ENCODE measurements around the gene TAMALIN.

Gene TAMALIN

DNA sequence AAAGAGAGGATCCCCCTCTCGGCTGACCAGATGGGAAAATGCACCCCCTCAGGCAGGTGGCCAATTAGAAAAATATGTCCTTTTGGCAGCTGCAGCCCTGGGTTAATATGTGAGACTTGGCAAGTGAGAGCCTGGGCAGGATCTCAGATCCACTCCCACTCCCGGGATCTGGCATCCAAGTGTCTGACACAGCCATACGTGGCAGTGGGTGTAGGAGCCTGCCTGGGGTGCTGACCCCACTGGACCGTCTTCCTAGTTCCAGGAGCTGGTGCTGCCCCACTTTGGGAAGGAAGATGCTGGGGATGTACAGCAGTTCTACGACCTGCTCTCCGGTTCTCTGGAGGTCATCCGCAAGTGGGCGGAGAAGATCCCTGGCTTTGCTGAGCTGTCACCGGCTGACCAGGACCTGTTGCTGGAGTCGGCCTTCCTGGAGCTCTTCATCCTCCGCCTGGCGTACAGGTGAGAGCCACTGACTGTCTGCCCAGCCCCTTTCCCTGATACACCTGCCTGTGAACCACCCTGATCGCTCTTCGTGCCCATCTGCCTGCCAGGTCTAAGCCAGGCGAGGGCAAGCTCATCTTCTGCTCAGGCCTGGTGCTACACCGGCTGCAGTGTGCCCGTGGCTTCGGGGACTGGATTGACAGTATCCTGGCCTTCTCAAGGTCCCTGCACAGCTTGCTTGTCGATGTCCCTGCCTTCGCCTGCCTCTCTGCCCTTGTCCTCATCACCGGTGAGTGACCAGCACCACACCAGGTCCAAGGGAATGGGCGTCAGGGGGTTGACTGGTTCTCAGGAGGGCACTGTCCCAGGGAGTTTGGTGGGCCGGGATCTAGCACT is 50.3 kb downstream of the TAMALIN start:
- no peak for DNase-seq

DNA sequence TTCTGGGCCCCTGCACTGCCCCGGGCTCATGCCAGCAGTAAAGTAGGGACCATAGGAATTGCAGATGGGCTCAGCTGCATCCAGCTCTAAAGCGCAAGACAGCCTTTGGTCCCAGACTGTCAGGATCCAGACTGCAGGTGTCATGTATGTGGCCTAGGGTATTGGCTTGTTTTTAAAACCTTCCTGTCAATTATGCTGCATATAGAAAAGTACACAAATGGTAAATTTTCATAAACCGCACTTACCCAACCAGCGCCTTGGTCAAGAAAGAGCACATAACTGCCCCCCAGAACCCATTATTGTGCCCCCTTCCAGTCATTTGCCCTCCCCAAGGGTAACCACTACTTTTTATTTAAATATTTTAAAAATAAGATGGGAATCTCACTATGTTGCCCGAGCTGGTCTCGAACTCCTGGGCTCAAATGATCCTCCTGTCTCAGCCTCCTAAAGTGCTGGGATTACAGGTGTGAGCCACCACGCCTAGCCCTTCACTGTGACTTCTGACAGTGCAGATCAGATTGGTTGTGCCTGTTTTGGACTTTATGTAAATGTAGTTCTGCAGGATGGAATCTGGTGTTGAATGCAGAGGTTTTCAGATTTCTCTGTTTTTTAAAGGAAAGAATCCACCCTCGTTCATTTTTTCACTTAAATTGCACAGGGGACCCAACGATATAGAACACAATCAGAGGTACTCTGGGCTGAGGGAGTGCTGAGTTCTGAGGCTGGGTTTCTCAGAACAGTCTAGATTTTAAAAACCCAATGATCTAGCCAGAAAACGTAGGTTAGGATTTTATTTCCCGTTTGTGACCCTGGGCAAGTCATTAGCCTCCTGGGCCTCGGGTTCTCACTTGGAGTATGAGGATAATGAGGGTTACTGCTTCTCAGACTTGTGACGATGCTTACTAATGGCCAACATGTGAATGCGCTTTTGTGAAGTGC is 51.2 kb downstream of the TAMALIN start:
- DNase-seq = no peak

DNA sequence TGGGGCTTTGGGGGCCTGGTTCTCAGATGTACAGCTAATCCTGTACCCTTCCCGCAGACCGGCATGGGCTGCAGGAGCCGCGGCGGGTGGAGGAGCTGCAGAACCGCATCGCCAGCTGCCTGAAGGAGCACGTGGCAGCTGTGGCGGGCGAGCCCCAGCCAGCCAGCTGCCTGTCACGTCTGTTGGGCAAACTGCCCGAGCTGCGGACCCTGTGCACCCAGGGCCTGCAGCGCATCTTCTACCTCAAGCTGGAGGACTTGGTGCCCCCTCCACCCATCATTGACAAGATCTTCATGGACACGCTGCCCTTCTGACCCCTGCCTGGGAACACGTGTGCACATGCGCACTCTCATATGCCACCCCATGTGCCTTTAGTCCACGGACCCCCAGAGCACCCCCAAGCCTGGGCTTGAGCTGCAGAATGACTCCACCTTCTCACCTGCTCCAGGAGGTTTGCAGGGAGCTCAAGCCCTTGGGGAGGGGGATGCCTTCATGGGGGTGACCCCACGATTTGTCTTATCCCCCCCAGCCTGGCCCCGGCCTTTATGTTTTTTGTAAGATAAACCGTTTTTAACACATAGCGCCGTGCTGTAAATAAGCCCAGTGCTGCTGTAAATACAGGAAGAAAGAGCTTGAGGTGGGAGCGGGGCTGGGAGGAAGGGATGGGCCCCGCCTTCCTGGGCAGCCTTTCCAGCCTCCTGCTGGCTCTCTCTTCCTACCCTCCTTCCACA is 52.0 kb downstream of the TAMALIN start:
- no peak for DNase-seq

DNA sequence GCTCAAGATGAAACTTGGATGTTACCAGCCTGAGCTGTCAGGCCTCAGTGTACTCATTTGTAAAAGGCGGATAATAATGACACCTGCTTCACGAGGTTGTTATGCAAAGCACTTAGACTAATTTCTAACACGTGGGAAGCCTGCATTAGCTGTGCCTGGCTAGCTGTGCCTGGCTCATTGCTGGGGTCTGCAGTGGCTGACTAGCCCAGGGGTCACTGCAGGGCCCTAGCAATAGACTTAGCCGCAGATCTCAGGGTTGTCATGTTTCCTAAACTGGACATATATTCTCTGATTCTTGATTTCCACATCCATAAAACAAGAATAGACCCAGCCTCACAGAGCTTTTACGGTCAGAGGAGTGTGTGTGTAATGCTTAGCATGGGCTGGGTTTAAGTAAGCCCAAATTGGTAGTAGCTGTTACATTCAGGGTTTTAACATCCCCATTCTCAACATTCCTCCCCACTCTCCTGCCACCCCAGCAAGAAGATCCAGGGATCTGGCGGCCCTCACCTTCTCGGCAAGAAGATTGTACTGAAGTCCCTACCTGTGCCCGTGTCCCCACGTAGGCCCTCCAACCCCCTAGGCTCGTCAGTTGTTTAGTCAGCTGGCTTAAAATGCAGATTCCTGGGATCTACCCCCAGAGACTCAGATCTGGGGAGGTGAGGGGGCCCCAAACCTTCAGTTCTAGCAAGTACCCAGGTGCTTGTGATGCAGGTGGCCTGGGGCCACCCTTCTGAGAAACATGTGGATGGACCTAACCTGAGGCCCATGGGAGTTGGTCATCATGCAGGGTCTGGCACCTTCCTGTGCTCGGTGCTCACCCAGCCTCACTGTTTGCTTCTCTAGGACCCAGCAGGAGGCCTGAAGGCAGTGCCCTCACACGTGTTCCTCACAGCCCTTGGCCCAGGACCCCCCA is 53.1 kb downstream of the TAMALIN start:
- DNase-seq = no peak

DNA sequence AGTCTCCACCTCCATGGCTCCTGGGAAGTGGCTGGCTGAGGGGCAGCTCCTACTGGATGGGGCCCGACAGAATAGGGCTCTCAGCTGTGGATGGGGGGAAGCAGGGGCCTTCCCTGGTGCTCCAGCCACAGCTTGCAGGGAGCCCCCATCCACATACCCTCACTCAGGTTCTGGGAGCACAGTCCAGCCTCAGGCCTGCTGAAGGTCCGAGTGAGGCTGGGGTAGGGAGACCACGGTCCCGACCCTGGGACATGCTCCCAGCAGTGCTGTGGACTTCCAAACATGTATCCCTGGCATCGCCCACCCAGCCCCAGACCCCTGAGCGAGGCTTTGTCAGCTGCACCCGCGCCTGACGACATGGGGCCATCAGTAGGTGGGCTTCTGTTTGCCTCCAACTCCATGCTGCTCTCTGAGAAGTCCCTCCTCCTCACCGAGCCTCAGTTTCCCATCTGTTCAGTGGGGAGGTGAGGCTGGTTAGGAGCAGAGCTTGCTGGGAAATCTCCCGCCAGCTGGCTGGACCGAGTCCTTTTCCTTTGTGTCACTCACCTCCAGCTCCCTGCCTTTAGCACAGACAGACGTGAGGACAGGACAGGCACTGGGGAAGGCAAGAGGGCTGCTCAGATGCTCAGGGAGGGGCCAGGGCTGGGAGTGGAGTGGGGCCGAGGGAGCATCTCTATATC is 53.9 kb downstream of the TAMALIN start:
- no peak for DNase-seq

DNA sequence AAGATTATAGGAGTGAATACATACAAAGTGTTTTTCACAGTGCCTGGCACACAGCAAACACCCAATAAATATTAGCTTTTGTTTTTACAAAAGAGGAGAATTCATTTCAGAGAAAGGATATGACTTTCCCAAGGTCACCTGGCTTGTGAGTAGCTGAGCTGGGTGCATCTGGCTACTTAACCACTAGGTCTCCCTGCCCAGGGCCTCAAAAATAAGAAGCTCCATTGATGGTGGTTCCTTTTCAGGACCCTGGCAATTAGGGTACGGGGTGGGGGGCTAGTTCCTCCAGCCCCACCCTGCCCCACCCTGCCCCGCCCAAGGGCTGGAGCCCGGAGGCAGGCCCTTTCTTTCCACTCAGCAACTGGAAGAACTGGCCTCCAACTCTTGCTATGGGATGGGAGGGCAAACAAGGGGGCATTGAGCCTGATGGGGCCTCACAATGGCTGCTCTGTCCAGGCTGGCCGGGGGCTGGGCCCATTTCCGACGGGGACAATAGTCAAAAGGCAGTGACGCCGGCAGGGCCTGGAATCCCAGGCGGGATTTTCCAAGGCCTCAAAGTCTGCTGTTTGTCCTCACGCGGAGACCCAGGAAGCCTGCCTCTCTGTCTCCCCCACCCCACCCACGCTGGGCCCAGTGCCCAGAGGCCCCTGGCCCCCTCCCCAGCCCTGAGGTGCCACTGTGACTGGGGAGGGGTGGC is 54.9 kb downstream of the TAMALIN start:
- no peak for DNase-seq

DNA sequence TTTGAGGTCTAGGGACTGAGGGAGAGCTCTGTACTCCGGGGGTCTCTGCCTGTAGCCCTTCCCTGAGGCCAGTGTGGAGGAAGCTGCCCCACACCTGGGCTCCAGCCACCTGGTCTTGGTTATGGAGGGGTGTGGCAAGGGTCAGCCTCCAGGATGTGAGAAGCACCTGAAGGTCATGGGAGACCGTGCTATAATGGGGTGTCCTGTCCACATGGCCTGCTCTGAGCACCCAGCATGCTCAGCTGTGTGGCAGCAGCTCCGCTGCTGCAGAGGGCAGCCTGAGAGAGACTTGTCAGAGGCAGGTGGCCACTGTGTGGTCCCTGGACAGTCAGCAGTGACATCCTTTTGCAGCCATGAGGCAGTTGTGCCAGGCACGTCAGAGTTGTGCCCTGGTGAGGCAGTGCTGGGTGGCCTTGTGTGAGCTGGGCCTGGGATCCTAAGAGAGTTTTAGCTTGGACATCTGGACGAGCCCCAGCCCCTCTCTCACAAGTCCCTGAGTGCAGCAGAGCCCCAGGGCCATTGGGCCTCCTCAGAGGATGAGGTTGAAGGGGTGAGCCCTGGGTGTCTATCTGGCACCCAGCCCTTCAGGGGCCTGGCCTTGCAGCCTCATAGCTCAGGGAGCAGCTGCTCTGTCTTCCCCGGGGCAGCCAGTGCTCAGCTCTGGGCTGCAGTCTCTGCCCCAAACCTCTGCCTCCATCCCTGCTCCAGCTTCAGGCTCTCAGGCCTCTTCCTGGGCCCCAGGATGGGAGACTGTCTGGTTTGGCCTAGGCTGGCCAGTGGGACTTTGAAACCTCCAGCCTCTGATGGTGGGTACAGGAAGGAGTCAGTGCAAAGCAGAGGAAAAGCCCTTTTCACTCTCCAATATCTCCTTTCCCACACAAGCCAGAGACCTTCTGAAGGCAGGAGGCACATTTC is 55.7 kb downstream of the TAMALIN start:
- no peak for DNase-seq

DNA sequence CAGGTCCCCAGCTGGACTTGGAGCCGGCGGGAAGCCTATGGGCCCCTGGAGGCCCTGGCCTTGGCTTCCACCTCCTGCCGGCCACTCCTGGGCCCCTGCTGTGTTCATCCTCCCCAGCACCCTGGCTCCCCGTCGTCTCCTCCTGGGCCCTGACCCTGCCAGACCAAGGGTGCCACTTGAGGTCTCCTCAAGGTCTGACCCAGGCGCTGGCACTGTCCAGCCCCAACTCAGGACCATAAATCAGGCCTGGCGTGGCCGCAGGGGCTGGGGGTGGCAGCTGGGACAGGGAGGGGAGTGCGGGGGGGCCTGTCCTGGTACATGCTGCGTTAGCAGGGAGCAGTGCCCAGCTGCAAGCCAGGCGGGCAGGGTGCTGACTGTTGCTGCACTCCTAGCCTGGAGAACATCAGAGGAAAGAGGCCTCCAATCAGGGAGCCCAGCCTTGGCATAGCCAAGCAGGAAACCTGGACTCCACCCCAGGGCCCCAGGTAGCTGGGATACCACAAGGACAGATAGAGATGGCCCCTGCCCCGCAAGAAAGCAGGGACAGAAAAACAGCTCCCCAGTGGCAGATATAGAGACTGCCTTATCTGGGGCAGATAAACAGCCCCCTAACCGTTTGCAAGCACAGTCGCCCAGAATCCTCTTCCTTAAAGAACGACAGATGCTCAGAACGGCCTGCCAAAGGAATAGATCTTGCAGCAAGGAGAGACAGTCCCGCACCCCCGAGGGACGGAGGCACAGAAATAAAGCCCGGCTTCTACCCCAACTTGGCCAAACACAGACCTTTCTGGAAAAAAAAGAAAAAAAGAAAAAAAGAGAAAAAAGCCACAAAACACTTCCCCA is 56.6 kb downstream of the TAMALIN start:
- DNase-seq = no peak

DNA sequence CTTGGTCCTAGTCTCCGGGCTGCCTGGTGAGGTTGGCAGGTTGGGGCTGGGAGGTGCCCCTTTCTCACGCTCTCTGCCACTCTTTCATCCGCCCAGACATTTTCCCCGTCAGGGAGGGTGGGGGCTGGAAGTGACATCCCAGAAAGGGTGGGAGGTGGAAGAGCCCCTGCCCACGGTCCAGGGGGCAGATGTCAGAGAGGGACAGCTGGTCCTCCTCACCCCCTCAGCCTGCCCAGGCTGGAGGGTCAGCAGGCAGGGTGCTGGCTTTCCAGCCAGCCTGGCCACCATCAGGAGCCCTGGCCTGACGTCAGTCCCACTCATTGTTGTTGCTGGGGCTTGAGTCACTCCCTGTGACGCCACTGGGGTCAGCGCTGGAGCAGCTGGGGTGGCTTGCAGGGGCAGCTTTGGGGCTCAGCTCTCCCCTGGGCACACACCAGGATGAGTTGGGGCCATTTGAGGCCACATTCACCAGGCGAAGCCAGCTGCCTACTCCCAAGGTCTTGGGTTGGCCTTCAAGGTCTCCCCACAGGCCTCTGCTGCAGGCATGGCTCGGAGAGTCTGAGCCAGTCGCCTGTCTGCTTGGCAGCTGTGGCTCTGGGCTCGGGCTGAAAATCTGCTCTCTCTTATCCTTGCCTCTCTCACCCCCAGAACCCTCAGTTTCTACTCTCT is 57.4 kb downstream of the TAMALIN start:
- no peak for DNase-seq
